HepG2 (cell line): Measurements from ENCODE around the gene JKAMP. TPM values are rescaled to one million over a fixed set of nuclear protein-coding genes. Genes with fewer than 3 reads are reported as not detected.

Experiments used
- DNMT3B ChIP-seq: conservative IDR thresholded peaks from 2 replicates; pipeline ENCODE4 v1.6.1; 2016; ENCODE audit warnings: missing biosample characterization, control low read depth
- KLF11 ChIP-seq: IDR thresholded peaks from 2 replicates; pipeline ENCODE4 v1.6.1; 2016; ENCODE audit warnings: missing compliant biosample characterization
- PPARG ChIP-seq: conservative IDR thresholded peaks from 2 replicates; pipeline ENCODE4 v1.6.1; 2016; ENCODE audit warnings: missing biosample characterization, missing genetic modification reagents
- SRSF9 ChIP-seq: fragments of 200-400 bp; formaldehyde crosslinking; IDR thresholded peaks from 2 replicates; pipeline ENCODE4 v1.6.1; 2018; ENCODE audit warnings: borderline replicate concordance, mild to moderate bottlenecking, low read depth, low read length; ENCODE audit not compliant: insufficient read depth, poor library complexity, severe bottlenecking
- TCF7 ChIP-seq: sonication (generic); IDR thresholded peaks from 2 replicates; pipeline ENCODE4 v1.6.1; 2016; ENCODE audit warnings: antibody characterized with exemption, low read depth
- ZNF550 ChIP-seq: sonication (generic); formaldehyde crosslinking; IDR thresholded peaks from 2 replicates; pipeline ENCODE4 v1.4.0; 2020; ENCODE audit warnings: mild to moderate bottlenecking, missing genetic modification reagents, borderline replicate concordance
- polyA plus RNA-seq, 8 experiments: library from polyadenylated mRNA; depleted of rRNA in 3 of 8; stranded (reverse) in 7 of 8; unstranded in 1 of 8; fragments of >200 nt; fragmentation: Illumina TruSeq in 4 of 8; extraction: Trizol in 4 of 8; gene quantifications; 2 replicates each; pipeline versions ENCODE4 v1.2.1 to v1.2.3, GENCODE V29; 2011 to 2016; ENCODE audit warnings: low read depth in 4 of 8, missing spikeins in 1 of 8, mixed read lengths in 1 of 8; ENCODE audit not compliant: insufficient read depth in 1 of 8
- total RNA-seq, 5 experiments: library from RNA; depleted of rRNA; stranded (reverse); fragments of >200 nt; fragmentation: Illumina TruSeq; extraction: Trizol; gene quantifications; 2 replicates each; pipeline ENCODE4 v1.2.3, GENCODE V29; 2016; ENCODE audit warnings: low read depth in 1 of 5
- TF ChIP-seq, protein P1 (sequence below): IDR thresholded peaks from 2 replicates; pipeline ENCODE4 v1.6.1; 2016; ENCODE audit warnings: low read depth, control low read depth
- TF ChIP-seq, protein P2 (sequence below): sonication (generic); formaldehyde crosslinking; IDR thresholded peaks from 2 replicates; pipeline ENCODE4 v1.5.0; 2020; ENCODE audit warnings: mild to moderate bottlenecking, missing genetic modification reagents, borderline replicate concordance
- TF ChIP-seq, protein P3 (sequence below): sonication (generic); formaldehyde crosslinking; IDR thresholded peaks from 2 replicates; pipeline ENCODE4 v1.8.0; 2022; ENCODE audit warnings: missing genetic modification reagents, low read depth, mild to moderate bottlenecking, borderline replicate concordance
- TF ChIP-seq, protein P4 (sequence below): sonication (generic); formaldehyde crosslinking; IDR thresholded peaks from 2 replicates; pipeline ENCODE4; 2020; ENCODE audit warnings: missing genetic modification reagents, mild to moderate bottlenecking, borderline replicate concordance
- TF ChIP-seq, protein P5 (sequence below): sonication (generic); formaldehyde crosslinking; IDR thresholded peaks from 2 replicates; pipeline ENCODE4 v1.8.1; 2023; ENCODE audit warnings: missing genetic modification reagents, inconsistent platforms, borderline replicate concordance

The JKAMP gene
- total and polyA plus RNA-seq, 2 of the 13 experiments (the other 11 are each of a cell fraction or from before 2014, with no cell fraction given), result 56.4 to 135 TPM

DNA sequence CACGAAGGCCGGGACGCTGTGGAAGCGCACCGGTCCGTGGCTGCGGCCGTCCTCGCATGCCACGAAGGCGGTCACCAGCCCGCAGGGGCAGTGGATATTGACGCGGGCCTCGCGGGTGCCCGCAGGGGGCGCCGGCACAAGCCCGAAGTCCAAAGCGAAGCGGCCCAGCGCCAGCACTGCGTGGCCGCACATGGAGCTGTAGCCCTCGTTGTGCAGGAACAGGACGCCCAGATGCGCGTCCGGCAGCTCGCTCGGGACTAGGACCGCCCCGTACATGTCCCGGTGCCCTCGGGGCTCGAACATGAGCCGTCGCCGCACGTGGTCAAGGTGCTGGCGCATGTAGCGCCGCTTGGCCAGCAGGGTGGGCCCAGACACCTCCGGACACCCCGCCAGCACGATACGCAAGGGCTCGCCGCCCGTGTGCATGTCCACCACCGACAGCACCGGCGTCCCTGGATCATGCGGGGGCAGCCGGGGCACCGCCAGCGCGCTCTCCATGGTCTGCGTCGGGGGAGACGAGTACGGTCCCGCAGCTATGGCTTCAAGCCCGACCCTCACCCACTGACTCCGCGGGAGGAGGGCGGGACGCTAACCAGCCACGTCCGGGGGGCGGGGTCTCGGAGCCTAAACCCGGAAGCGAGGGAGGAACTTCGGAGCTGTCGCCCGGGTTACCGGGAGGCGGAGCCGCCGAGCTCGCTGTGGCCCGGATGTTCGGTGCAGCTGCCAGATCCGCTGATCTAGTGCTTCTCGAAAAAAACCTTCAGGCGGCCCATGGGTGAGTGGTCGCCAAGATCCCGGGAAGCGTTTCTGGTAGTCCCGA lies at the start of gene JKAMP, which contains the start of gene L3HYPDH (continued):
- TF ChIP-seq, protein P1, sequence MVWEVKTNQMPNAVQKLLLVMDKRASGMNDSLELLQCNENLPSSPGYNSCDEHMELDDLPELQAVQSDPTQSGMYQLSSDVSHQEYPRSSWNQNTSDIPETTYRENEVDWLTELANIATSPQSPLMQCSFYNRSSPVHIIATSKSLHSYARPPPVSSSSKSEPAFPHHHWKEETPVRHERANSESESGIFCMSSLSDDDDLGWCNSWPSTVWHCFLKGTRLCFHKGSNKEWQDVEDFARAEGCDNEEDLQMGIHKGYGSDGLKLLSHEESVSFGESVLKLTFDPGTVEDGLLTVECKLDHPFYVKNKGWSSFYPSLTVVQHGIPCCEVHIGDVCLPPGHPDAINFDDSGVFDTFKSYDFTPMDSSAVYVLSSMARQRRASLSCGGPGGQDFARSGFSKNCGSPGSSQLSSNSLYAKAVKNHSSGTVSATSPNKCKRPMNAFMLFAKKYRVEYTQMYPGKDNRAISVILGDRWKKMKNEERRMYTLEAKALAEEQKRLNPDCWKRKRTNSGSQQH, result 0 out of 2 replicates have a peak, but pooled peaks have one; percentile 49
- TF ChIP-seq, protein P2, sequence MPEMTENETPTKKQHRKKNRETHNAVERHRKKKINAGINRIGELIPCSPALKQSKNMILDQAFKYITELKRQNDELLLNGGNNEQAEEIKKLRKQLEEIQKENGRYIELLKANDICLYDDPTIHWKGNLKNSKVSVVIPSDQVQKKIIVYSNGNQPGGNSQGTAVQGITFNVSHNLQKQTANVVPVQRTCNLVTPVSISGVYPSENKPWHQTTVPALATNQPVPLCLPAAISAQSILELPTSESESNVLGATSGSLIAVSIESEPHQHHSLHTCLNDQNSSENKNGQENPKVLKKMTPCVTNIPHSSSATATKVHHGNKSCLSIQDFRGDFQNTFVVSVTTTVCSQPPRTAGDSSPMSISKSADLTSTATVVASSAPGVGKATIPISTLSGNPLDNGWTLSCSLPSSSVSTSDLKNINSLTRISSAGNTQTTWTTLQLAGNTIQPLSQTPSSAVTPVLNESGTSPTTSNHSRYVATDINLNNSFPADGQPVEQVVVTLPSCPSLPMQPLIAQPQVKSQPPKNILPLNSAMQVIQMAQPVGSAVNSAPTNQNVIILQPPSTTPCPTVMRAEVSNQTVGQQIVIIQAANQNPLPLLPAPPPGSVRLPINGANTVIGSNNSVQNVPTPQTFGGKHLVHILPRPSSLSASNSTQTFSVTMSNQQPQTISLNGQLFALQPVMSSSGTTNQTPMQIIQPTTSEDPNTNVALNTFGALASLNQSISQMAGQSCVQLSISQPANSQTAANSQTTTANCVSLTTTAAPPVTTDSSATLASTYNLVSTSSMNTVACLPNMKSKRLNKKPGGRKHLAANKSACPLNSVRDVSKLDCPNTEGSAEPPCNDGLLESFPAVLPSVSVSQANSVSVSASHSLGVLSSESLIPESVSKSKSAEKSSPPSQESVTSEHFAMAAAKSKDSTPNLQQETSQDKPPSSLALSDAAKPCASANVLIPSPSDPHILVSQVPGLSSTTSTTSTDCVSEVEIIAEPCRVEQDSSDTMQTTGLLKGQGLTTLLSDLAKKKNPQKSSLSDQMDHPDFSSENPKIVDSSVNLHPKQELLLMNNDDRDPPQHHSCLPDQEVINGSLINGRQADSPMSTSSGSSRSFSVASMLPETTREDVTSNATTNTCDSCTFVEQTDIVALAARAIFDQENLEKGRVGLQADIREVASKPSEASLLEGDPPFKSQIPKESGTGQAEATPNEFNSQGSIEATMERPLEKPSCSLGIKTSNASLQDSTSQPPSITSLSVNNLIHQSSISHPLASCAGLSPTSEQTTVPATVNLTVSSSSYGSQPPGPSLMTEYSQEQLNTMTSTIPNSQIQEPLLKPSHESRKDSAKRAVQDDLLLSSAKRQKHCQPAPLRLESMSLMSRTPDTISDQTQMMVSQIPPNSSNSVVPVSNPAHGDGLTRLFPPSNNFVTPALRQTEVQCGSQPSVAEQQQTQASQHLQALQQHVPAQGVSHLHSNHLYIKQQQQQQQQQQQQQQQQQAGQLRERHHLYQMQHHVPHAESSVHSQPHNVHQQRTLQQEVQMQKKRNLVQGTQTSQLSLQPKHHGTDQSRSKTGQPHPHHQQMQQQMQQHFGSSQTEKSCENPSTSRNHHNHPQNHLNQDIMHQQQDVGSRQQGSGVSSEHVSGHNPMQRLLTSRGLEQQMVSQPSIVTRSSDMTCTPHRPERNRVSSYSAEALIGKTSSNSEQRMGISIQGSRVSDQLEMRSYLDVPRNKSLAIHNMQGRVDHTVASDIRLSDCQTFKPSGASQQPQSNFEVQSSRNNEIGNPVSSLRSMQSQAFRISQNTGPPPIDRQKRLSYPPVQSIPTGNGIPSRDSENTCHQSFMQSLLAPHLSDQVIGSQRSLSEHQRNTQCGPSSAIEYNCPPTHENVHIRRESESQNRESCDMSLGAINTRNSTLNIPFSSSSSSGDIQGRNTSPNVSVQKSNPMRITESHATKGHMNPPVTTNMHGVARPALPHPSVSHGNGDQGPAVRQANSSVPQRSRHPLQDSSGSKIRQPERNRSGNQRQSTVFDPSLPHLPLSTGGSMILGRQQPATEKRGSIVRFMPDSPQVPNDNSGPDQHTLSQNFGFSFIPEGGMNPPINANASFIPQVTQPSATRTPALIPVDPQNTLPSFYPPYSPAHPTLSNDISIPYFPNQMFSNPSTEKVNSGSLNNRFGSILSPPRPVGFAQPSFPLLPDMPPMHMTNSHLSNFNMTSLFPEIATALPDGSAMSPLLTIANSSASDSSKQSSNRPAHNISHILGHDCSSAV, result peak; percentile 94
- TF ChIP-seq PPARG (CRISPR knock-in tag), result 0 out of 2 replicates have a peak, but pooled peaks have one; percentile 7
- TF ChIP-seq, protein P3, sequence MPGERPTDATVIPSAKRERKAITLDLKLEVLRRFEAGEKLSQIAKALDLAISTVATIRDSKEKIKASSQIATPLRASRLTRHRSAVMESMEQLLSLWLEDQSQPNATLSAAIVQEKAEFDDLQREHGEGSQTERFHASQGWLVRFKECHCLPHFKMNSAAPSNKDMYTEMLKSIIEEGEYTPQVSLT (CRISPR knock-in tag), result peak; percentile 90; the same call in 1 of the 2 replicates
- TF ChIP-seq ZNF550 (CRISPR knock-in tag), result peak; percentile 83; the same call in 1 of the 2 replicates
- peak; percentile 48; the same call in 1 of the 2 replicates for TF ChIP-seq DNMT3B
- TF ChIP-seq, protein P4, sequence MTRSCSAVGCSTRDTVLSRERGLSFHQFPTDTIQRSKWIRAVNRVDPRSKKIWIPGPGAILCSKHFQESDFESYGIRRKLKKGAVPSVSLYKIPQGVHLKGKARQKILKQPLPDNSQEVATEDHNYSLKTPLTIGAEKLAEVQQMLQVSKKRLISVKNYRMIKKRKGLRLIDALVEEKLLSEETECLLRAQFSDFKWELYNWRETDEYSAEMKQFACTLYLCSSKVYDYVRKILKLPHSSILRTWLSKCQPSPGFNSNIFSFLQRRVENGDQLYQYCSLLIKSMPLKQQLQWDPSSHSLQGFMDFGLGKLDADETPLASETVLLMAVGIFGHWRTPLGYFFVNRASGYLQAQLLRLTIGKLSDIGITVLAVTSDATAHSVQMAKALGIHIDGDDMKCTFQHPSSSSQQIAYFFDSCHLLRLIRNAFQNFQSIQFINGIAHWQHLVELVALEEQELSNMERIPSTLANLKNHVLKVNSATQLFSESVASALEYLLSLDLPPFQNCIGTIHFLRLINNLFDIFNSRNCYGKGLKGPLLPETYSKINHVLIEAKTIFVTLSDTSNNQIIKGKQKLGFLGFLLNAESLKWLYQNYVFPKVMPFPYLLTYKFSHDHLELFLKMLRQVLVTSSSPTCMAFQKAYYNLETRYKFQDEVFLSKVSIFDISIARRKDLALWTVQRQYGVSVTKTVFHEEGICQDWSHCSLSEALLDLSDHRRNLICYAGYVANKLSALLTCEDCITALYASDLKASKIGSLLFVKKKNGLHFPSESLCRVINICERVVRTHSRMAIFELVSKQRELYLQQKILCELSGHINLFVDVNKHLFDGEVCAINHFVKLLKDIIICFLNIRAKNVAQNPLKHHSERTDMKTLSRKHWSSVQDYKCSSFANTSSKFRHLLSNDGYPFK (CRISPR knock-in tag), result peak; percentile 92
- TF ChIP-seq, protein P5, sequence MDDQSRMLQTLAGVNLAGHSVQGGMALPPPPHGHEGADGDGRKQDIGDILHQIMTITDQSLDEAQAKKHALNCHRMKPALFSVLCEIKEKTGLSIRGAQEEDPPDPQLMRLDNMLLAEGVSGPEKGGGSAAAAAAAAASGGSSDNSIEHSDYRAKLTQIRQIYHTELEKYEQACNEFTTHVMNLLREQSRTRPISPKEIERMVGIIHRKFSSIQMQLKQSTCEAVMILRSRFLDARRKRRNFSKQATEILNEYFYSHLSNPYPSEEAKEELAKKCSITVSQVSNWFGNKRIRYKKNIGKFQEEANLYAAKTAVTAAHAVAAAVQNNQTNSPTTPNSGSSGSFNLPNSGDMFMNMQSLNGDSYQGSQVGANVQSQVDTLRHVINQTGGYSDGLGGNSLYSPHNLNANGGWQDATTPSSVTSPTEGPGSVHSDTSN (CRISPR knock-in tag), result peak; percentile 90
- no peak for TF ChIP-seq KLF11 (CRISPR knock-in tag)
- no peak for TF ChIP-seq TCF7
- no peak for TF ChIP-seq SRSF9
